ENCODE results near the gene HCN3. TPM values are rescaled to one million over a fixed set of nuclear protein-coding genes. Genes with fewer than 3 reads are reported as not detected.

HCN3 gene
- total RNA-seq, 1 experiment from 2014 or later = 7.5 TPM

- Histone ChIP-seq H3K4me2 (peak overlapping the region; percentile 99), H4K20me1 (ENCODE audit: insufficient read depth) (no peaks in the 10 kb centered on the region), H3K4me3 (peak overlapping the region; percentile 96), H3K27ac (no peak overlapping the region), H3K79me2 (ENCODE audit: low read depth) (no peaks in the 10 kb centered on the region; the same call in 1 of the 2 replicates), H3K9me3 (ENCODE audit: insufficient read depth, low read depth) (no peaks in the 10 kb centered on the region), H2AFZ (peak overlapping the region; percentile 96), H3K9me2 (ENCODE audit: insufficient read depth) (no peaks in the 10 kb centered on the region), H3K4me1 (replicated peaks; ENCODE audit: insufficient read depth) (peaks cover 10% of the 10 kb centered on the region), H3F3A (ENCODE audit: insufficient read depth, low read depth) (peaks cover 40% of the 10 kb centered on the region), H3K36me3 (ENCODE audit: low read depth) (no peaks in the 10 kb centered on the region), H3K27me3 (ENCODE audit: insufficient read depth, low read depth) (no peaks in the 10 kb centered on the region)
- intact Hi-C loops (cut with micrococcal nuclease; ENCODE audit: unreplicated experiment) = loop anchor here (2.0 kb wide), 1 partner anchor 45 kb away; no protein-coding TSS in a partner anchor
- TF ChIP-seq EZH2 (IDR thresholded peaks at IDR 0.05; ENCODE audit: low read depth) (no peak), CTCF (conservative IDR thresholded peaks at IDR 0.05) (peak; percentile 54; the same call in 1 of the 2 replicates)
- ChIA-PET CTCF (no interaction called here), POLR2A (ENCODE audit: unreplicated experiment) (interaction anchor here (0.8 kb wide), 1 partner anchor 26 kb away, joined by 13 read pairs; no protein-coding TSS in a partner anchor)
- BruUV-seq (replicated peaks) = no TSS peak
- DNase-seq = peak; percentile 55 to 60
Observed at GRCh38 chr1:155277902-155278688, 832 bp downstream of the HCN3 start.

DNA sequence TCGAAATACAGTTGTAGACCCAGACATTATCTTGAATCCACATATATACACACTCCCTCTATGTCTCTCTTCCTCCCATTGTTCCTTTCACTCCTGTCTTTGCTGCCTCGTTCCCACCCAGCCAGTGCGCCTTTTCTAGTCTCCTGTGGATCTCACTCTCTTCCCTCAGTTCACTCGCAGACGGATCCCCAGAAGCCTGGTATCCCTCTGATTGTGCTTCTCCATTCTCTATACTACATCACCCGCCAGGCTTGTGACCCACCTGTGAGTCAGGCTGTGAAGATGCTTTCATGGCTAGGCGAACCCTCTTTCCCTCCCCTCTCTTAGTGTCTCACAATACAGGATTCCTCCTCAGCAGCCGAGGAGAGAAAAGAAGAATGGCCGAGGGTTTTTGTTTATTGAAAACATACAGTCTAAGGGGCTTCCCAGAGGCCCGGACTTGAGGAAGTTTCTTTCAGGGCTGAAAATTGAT, 1.5 kb downstream of the HCN3 start:
- intact Hi-C loops (cut with micrococcal nuclease; ENCODE audit: unreplicated experiment) = no loop called here
- no peaks in the 10 kb centered on the region for H3K9me3 ChIP-seq (ENCODE audit: insufficient read depth, low read depth)
- no peaks in the 10 kb centered on the region for H3K79me2 ChIP-seq (ENCODE audit: low read depth)
- ChIA-PET CTCF (no interaction called here), POLR2A (ENCODE audit: unreplicated experiment) (interaction anchor here (0.8 kb wide), 1 partner anchor 25 kb away, joined by 13 read pairs; no protein-coding TSS in a partner anchor)
- BruUV-seq (replicated peaks) = no TSS peak
- no peak overlapping the region for H3K27ac ChIP-seq
- no peaks in the 10 kb centered on the region for H3K9me2 ChIP-seq (ENCODE audit: insufficient read depth)
- no peaks in the 10 kb centered on the region for H3K27me3 ChIP-seq (ENCODE audit: insufficient read depth, low read depth)
- H4K20me1 ChIP-seq (ENCODE audit: insufficient read depth) = no peaks in the 10 kb centered on the region
- peak; percentile 8; the same call in 1 of the 2 replicates for TF ChIP-seq CTCF (conservative IDR thresholded peaks at IDR 0.05)
- TF ChIP-seq EZH2 (IDR thresholded peaks at IDR 0.05; ENCODE audit: low read depth) = no peak
- H3K36me3 ChIP-seq (ENCODE audit: low read depth) = no peaks in the 10 kb centered on the region
- peak overlapping the region; percentile 99 for H3K4me2 ChIP-seq
- H3K4me1 ChIP-seq (replicated peaks; ENCODE audit: insufficient read depth) = peaks cover 7% of the 10 kb centered on the region
- no peak for DNase-seq
- no peak overlapping the region for H2AFZ ChIP-seq
- peak overlapping the region; percentile 96; the same call in 1 of the 2 replicates for H3K4me3 ChIP-seq
- H3F3A ChIP-seq (ENCODE audit: insufficient read depth, low read depth) = peaks cover 36% of the 10 kb centered on the region

DNA sequence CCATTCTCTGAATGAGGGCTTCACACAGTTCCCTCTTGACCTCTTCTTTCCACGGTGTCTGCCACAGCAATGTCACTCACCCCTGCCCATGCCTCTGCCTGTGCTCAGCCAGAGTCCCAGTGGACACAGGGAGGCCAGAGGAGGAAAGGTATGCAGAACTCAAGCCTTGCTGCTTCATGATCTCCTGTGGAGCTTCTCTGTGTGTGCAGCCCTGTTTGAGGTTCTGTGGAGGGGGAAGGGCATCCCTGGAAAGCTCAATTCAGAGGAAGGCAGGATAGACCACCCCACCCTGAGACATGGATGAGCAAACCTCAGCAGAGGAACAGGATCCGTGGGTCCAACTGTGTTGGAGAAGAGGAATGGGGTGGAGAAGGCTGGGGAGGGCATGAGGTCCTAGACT, 2.0 kb downstream of the HCN3 start:
- peaks cover 32% of the 10 kb centered on the region; the same call in 1 of the 2 replicates for H3F3A ChIP-seq (ENCODE audit: insufficient read depth, low read depth)
- POLR2A ChIA-PET (ENCODE audit: unreplicated experiment) = no interaction called here
- H3K4me1 ChIP-seq (replicated peaks; ENCODE audit: insufficient read depth) = 0 out of 2 replicates have a peak, but pooled peaks cover 4% of the 10 kb centered on the region
- H3K9me3 ChIP-seq (ENCODE audit: insufficient read depth, low read depth) = no peaks in the 10 kb centered on the region
- no peaks in the 10 kb centered on the region for H3K27me3 ChIP-seq (ENCODE audit: insufficient read depth, low read depth)
- no peak overlapping the region for H3K27ac ChIP-seq
- no peak for TF ChIP-seq CTCF (conservative IDR thresholded peaks at IDR 0.05)
- no peak for TF ChIP-seq EZH2 (IDR thresholded peaks at IDR 0.05; ENCODE audit: low read depth)
- no TSS peak for BruUV-seq (replicated peaks)
- H3K9me2 ChIP-seq (ENCODE audit: insufficient read depth) = no peaks in the 10 kb centered on the region
- no peaks in the 10 kb centered on the region for H4K20me1 ChIP-seq (ENCODE audit: insufficient read depth)
- CTCF ChIA-PET = no interaction called here
- no peak overlapping the region for H3K4me3 ChIP-seq
- no peaks in the 10 kb centered on the region for H3K36me3 ChIP-seq (ENCODE audit: low read depth)
- no peak for DNase-seq
- intact Hi-C loops (cut with micrococcal nuclease; ENCODE audit: unreplicated experiment) = no loop called here
- H3K79me2 ChIP-seq (ENCODE audit: low read depth) = no peaks in the 10 kb centered on the region
- no peak overlapping the region for H2AFZ ChIP-seq
- no peak overlapping the region for H3K4me2 ChIP-seq

Measured in PC-9 (cell line).